HepG2 (cell line): Measurements from ENCODE around the gene RFFL. TPM values are rescaled to one million over a fixed set of nuclear protein-coding genes. Genes with fewer than 3 reads are reported as not detected.

Experiments
- ATAC-seq: fragments of 200-7000 bp; cut with Tn5 transposase; 3 replicates; pipeline ENCODE4 v1.9.1; 2020; ENCODE audit warnings: mild to moderate bottlenecking, moderate library complexity
- BruUV-seq: library from RNA; stranded (reverse); fragments of 400-500 nt; replicated peaks from 2 replicates; lab custom pipeline; 2021; lab: Mats Ljungman, UMichigan
- CTCF ChIA-PET: fragments of 300-600 bp; formaldehyde crosslinking; extraction: SDS; loops from one replicate; lab custom pipeline; 2021; ENCODE audit warnings: low total read pairs, inconsistent platforms, low intra/inter-chr PET ratio; lab: Yijun Ruan, JAX
- POLR2A ChIA-PET: fragments of 350-600 bp; sonication (Branson Sonifier 250); formaldehyde crosslinking; loops from one replicate; lab custom pipeline; 2020; ENCODE audit warnings: antibody characterized with exemption, inconsistent platforms; lab: Yijun Ruan, JAX
- DNase-seq: peaks from one replicate; pipeline ENCODE4 v3.0.0-alpha.2; 2015; ENCODE audit warnings: low spot score
- FAIRE-seq: peaks from 3 replicates; lab custom pipeline; 2011; peaks lifted over from hg19 to GRCh38; lab: Jason Lieb, UNC
- H2AFZ ChIP-seq: one replicate; pipeline ENCODE4 v1.6.1; 2011; ENCODE audit warnings: low read length, inconsistent platforms
- H3K27ac ChIP-seq: fragments of 300-600 bp; 3 replicates; pipeline ENCODE4 v1.8.0; 2011; ENCODE audit warnings: mixed run types, mild to moderate bottlenecking, mixed read lengths, low read length, inconsistent platforms; ENCODE audit not compliant: insufficient read depth; ENCODE audit errors: extremely low read length
- H3K27me3 ChIP-seq, 2 experiments: fragments of 200-600 bp in 1 of 2; 2 replicates in 1 of 2; 3 replicates in 1 of 2; pipeline versions ENCODE4 v1.6.0 to v1.8.0; 2011; ENCODE audit warnings: low read length in 2 of 2, mild to moderate bottlenecking in 2 of 2, moderate library complexity in 2 of 2, inconsistent platforms in 1 of 2; ENCODE audit not compliant: insufficient read depth in 2 of 2, control insufficient read depth in 1 of 2
- H3K36me3 ChIP-seq, 2 experiments: fragments of 200-600 bp in 1 of 2; replicated peaks in 1 of 2; 2 replicates in 1 of 2; 3 replicates in 1 of 2; pipeline versions ENCODE4 v1.5.1 to v1.8.0; 2011; ENCODE audit warnings: low read length in 2 of 2, inconsistent platforms in 1 of 2; ENCODE audit not compliant: insufficient read depth in 2 of 2, control insufficient read depth in 1 of 2
- H3K4me1 ChIP-seq: 2 replicates; pipeline ENCODE4 v1.5.1; 2012; ENCODE audit warnings: low read length, inconsistent platforms; ENCODE audit not compliant: insufficient read depth
- H3K4me2 ChIP-seq: 2 replicates; pipeline ENCODE4 v1.6.0; 2011; ENCODE audit warnings: low read depth, low read length, inconsistent platforms
- H3K4me3 ChIP-seq, 3 experiments: fragments of 200-600 bp in 1 of 3; sonication (generic), shearing (Covaris generic) in 1 of 3; replicated peaks in 1 of 3; 2 replicates each; pipeline ENCODE4 v1.5.1; 2011 to 2016; ENCODE audit warnings: low read length in 3 of 3, inconsistent platforms in 2 of 3, low read depth in 2 of 3, mild to moderate bottlenecking in 2 of 3, control low read depth in 1 of 3, mixed read lengths in 1 of 3; ENCODE audit not compliant: insufficient read depth in 1 of 3
- H3K79me2 ChIP-seq: one replicate; pipeline ENCODE4 v1.6.1; 2011; ENCODE audit warnings: low read length, inconsistent platforms; ENCODE audit not compliant: insufficient read depth
- H3K9ac ChIP-seq: 2 replicates; pipeline ENCODE4 v1.6.0; 2011; ENCODE audit warnings: mild to moderate bottlenecking, low read depth, low read length, inconsistent platforms; ENCODE audit not compliant: insufficient read depth
- H3K9me3 ChIP-seq: 2 replicates; pipeline ENCODE4 v1.5.1; 2012; ENCODE audit warnings: mild to moderate bottlenecking, low read length
- H4K20me1 ChIP-seq: 2 replicates; pipeline ENCODE4 v1.6.0; 2011; ENCODE audit warnings: inconsistent platforms, mild to moderate bottlenecking, low read length, moderate library complexity; ENCODE audit not compliant: insufficient read depth
- HNRNPL ChIP-seq: fragments of 200-400 bp; formaldehyde crosslinking; IDR thresholded peaks from 2 replicates; pipeline ENCODE4 v1.6.1; 2017; ENCODE audit warnings: mild to moderate bottlenecking, low read depth, low read length
- RCOR2 ChIP-seq: IDR thresholded peaks from 2 replicates; pipeline ENCODE4 v1.6.1; 2016; ENCODE audit warnings: missing biosample characterization, missing genetic modification reagents
- SPEN ChIP-seq: sonication (generic); formaldehyde crosslinking; IDR thresholded peaks from 2 replicates; pipeline ENCODE4 v1.5.1; 2020; ENCODE audit warnings: low read depth, mild to moderate bottlenecking, missing genetic modification reagents
- ZBTB7A ChIP-seq: sonication (generic); formaldehyde crosslinking; IDR thresholded peaks from 2 replicates; pipeline ENCODE4 v1.8.0; 2022; ENCODE audit warnings: mild to moderate bottlenecking, missing genetic modification reagents
- WGBS: methylation state at CpG from one replicate; pipeline ENCODE4 v1.1.6; 2017; ENCODE audit warnings: low lambda C conversion rate; 5-methylcytosine and 5-hydroxymethylcytosine counted together
- in situ Hi-C: cut with HindIII; loops from 2 replicates; pipeline ENCODE4 v1.10.0; 2017; ENCODE audit warnings: low pct_unique_long_range_greater_than_20kb; ENCODE audit not compliant: extremely low pct_ligation_motif_present
- intact Hi-C: fragments of 100-400 bp; cut with micrococcal nuclease; formaldehyde crosslinking; loops from one replicate; pipeline ENCODE4 v1.10.0; 2022; ENCODE audit not compliant: unreplicated experiment
- polyA plus RNA-seq, 8 experiments: library from polyadenylated mRNA; depleted of rRNA in 3 of 8; stranded (reverse) in 7 of 8; unstranded in 1 of 8; fragments of >200 nt; fragmentation: Illumina TruSeq in 4 of 8; extraction: Trizol in 4 of 8; gene quantifications; 2 replicates each; pipeline versions ENCODE4 v1.2.1 to v1.2.3, GENCODE V29; 2011 to 2016; ENCODE audit warnings: low read depth in 4 of 8, missing spikeins in 1 of 8, mixed read lengths in 1 of 8; ENCODE audit not compliant: insufficient read depth in 1 of 8
- total RNA-seq, 5 experiments: library from RNA; depleted of rRNA; stranded (reverse); fragments of >200 nt; fragmentation: Illumina TruSeq; extraction: Trizol; gene quantifications; 2 replicates each; pipeline ENCODE4 v1.2.3, GENCODE V29; 2016; ENCODE audit warnings: low read depth in 1 of 5
- TF ChIP-seq, protein P1 (sequence below): sonication (generic); formaldehyde crosslinking; IDR thresholded peaks from 2 replicates; pipeline ENCODE4 v1.5.0; 2020; ENCODE audit warnings: mild to moderate bottlenecking, missing genetic modification reagents, moderate library complexity
- TF ChIP-seq, protein P2 (sequence below): sonication (generic); formaldehyde crosslinking; IDR thresholded peaks from 2 replicates; pipeline ENCODE4 v1.8.1; 2023; ENCODE audit warnings: mild to moderate bottlenecking, missing genetic modification reagents
- TF ChIP-seq, protein P3 (sequence below): sonication (generic); formaldehyde crosslinking; IDR thresholded peaks from 2 replicates; pipeline ENCODE4 v1.5.0; 2020; ENCODE audit warnings: mild to moderate bottlenecking, missing genetic modification reagents, borderline replicate concordance
- TF ChIP-seq, protein P4 (sequence below), 2 experiments: IDR thresholded peaks; 2 replicates each; pipeline ENCODE4 v1.6.1; 2011 to 2012; ENCODE audit warnings: low read length in 2 of 2, borderline replicate concordance in 1 of 2, low read depth in 1 of 2, mild to moderate bottlenecking in 1 of 2, moderate library complexity in 1 of 2

RFFL gene
- total and polyA plus RNA-seq, 2 of the 13 experiments (the other 11 are each of a cell fraction or from before 2014, with no cell fraction given), result 24.3 to 48.6 TPM

DNA sequence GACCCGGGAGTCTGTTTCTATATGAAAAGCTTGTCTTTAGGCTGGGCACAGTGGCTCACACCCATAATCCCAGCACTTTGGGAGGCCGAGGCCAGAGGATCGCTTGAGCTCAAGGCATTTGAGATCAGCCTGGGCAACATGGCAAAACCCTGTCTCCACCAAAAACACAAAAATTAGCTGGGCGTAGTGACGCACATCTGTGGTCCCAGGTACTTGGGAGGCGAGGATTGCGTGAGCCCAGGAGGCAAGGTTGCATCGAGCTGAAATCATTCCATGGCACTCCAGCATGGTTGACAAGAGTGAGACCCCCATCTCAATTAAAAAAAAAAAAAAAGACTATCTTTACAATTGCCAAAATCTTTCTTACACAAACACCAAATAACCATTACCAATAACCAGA lies 22.7 kb upstream of the RFFL start:
- no peak overlapping the region for H2AFZ ChIP-seq
- peak overlapping the region in 1 of 3 experiments; percentile 18; a peak in 1 of 6 replicates for H3K4me3 ChIP-seq
- H3K9me3 ChIP-seq, result no peaks in the 10 kb centered on the region
- TF ChIP-seq, protein P1, sequence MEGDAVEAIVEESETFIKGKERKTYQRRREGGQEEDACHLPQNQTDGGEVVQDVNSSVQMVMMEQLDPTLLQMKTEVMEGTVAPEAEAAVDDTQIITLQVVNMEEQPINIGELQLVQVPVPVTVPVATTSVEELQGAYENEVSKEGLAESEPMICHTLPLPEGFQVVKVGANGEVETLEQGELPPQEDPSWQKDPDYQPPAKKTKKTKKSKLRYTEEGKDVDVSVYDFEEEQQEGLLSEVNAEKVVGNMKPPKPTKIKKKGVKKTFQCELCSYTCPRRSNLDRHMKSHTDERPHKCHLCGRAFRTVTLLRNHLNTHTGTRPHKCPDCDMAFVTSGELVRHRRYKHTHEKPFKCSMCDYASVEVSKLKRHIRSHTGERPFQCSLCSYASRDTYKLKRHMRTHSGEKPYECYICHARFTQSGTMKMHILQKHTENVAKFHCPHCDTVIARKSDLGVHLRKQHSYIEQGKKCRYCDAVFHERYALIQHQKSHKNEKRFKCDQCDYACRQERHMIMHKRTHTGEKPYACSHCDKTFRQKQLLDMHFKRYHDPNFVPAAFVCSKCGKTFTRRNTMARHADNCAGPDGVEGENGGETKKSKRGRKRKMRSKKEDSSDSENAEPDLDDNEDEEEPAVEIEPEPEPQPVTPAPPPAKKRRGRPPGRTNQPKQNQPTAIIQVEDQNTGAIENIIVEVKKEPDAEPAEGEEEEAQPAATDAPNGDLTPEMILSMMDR (CRISPR knock-in tag), result no peak
- TF ChIP-seq ZBTB7A (CRISPR knock-in tag) (no peak), HNRNPL (no peak)
- H3K79me2 ChIP-seq, result peaks cover 68% of the 10 kb centered on the region
- FAIRE-seq (no peak), ATAC-seq (no peak), DNase-seq (no peak)
- no peaks in the 10 kb centered on the region for H4K20me1 ChIP-seq
- in situ Hi-C loops, result no loop called here
- H3K4me1 ChIP-seq, result peaks cover 72% of the 10 kb centered on the region
- no peak overlapping the region for H3K9ac ChIP-seq
- intact Hi-C loops, result loop anchor here (5.0 kb wide), 1 partner anchor 64 kb away; no protein-coding TSS in a partner anchor
- ChIA-PET POLR2A (interaction anchor here (2.0 kb wide), 1 partner anchor 23 kb away, joined by 15 read pairs; the partner anchor contains the start of gene RFFL), CTCF (no interaction called here)
- BruUV-seq, result no TSS peak
- H3K27me3 ChIP-seq, result no peaks in the 10 kb centered on the region
- peak overlapping the region; percentile 82; the same call in 1 of the 2 replicates for H3K4me2 ChIP-seq
- WGBS, result 97% methylated on average over 8 of the region's 8 CpGs
- no peak overlapping the region for H3K27ac ChIP-seq
- no peaks in the 10 kb centered on the region; a peak in 1 of 5 replicates for H3K36me3 ChIP-seq

DNA sequence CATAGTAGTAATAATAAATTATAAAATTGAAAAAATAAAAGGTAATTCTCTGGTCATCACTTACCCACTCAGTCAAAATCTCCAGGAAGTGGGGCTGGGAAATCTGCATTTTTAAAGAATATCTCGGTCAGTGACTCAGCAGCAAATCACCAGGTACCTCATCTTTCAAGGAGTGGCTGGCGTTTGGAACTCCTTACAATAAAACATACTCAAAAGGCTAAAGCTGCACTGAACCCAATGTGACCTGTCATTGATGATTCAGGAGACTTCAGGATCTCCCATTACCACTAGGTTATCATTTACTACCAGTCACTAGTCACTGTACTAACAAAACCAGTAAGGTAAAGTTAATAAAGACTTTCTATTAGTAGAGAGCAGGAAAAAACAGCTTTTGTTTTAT lies 21.5 kb upstream of the RFFL start:
- Histone ChIP-seq H2AFZ (no peak overlapping the region), H3K27ac (no peak overlapping the region), H3K36me3 (no peaks in the 10 kb centered on the region; a peak in 1 of 5 replicates), H3K4me1 (peaks cover 73% of the 10 kb centered on the region), H3K79me2 (peaks cover 80% of the 10 kb centered on the region), H3K9me3 (no peaks in the 10 kb centered on the region), H3K9ac (no peak overlapping the region), H3K27me3 (no peaks in the 10 kb centered on the region), H4K20me1 (no peaks in the 10 kb centered on the region), H3K4me2 (no peak overlapping the region), H3K4me3 (no peak overlapping the region)
- FAIRE-seq (no peak), ATAC-seq (no peak), DNase-seq (no peak)
- CTCF ChIA-PET, result no interaction called here
- intact Hi-C loops (loop anchor here (5.0 kb wide), 1 partner anchor 63 kb away; no protein-coding TSS in a partner anchor), in situ Hi-C loops (no loop called here)
- 91% methylated on average over 2 of the region's 2 CpGs for WGBS
- BruUV-seq, result no TSS peak
- POLR2A ChIA-PET, result interaction anchor here (2.0 kb wide), 1 partner anchor 21 kb away, joined by 15 read pairs; the partner anchor contains the start of gene RFFL
- TF ChIP-seq, protein P2, sequence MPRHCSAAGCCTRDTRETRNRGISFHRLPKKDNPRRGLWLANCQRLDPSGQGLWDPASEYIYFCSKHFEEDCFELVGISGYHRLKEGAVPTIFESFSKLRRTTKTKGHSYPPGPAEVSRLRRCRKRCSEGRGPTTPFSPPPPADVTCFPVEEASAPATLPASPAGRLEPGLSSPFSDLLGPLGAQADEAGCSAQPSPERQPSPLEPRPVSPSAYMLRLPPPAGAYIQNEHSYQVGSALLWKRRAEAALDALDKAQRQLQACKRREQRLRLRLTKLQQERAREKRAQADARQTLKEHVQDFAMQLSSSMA (CRISPR knock-in tag), result no peak
- TF ChIP-seq, protein P3, sequence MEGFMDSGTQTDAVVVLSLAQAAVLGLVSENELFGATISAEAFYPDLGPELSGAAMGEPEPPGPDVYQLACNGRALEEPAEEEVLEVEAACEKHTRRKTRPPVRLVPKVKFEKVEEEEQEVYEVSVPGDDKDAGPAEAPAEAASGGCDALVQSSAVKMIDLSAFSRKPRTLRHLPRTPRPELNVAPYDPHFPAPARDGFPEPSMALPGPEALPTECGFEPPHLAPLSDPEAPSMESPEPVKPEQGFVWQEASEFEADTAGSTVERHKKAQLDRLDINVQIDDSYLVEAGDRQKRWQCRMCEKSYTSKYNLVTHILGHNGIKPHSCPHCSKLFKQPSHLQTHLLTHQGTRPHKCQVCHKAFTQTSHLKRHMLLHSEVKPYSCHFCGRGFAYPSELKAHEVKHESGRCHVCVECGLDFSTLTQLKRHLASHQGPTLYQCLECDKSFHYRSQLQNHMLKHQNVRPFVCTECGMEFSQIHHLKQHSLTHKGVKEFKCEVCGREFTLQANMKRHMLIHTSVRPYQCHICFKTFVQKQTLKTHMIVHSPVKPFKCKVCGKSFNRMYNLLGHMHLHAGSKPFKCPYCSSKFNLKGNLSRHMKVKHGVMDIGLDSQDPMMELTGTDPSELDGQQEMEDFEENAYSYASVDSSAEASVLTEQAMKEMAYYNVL (CRISPR knock-in tag), result no peak
- TF ChIP-seq SPEN (CRISPR knock-in tag), result no peak
- no peak for TF ChIP-seq RCOR2
- TF ChIP-seq, protein P4, sequence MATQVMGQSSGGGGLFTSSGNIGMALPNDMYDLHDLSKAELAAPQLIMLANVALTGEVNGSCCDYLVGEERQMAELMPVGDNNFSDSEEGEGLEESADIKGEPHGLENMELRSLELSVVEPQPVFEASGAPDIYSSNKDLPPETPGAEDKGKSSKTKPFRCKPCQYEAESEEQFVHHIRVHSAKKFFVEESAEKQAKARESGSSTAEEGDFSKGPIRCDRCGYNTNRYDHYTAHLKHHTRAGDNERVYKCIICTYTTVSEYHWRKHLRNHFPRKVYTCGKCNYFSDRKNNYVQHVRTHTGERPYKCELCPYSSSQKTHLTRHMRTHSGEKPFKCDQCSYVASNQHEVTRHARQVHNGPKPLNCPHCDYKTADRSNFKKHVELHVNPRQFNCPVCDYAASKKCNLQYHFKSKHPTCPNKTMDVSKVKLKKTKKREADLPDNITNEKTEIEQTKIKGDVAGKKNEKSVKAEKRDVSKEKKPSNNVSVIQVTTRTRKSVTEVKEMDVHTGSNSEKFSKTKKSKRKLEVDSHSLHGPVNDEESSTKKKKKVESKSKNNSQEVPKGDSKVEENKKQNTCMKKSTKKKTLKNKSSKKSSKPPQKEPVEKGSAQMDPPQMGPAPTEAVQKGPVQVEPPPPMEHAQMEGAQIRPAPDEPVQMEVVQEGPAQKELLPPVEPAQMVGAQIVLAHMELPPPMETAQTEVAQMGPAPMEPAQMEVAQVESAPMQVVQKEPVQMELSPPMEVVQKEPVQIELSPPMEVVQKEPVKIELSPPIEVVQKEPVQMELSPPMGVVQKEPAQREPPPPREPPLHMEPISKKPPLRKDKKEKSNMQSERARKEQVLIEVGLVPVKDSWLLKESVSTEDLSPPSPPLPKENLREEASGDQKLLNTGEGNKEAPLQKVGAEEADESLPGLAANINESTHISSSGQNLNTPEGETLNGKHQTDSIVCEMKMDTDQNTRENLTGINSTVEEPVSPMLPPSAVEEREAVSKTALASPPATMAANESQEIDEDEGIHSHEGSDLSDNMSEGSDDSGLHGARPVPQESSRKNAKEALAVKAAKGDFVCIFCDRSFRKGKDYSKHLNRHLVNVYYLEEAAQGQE (IDR thresholded peaks at IDR 0.05; ENCODE audit: borderline replicate concordance in 1 of 2, low read depth in 1 of 2, low read length in 2 of 2), result no peak
